Cerebellar nuclear complex (tissue), 1 donor: ENCODE data around the gene KCTD13.
"Not testable (repeated sequence)": the region's sequence is repeated elsewhere in the genome, so short reads cannot be mapped to it uniquely, and the experiment has no call there.

Source experiments
- DNase-seq, 2 experiments: peaks; one replicate each; lab custom pipeline; 2025; lab: John Stamatoyannopoulos, UW

The KCTD13 gene

DNA sequence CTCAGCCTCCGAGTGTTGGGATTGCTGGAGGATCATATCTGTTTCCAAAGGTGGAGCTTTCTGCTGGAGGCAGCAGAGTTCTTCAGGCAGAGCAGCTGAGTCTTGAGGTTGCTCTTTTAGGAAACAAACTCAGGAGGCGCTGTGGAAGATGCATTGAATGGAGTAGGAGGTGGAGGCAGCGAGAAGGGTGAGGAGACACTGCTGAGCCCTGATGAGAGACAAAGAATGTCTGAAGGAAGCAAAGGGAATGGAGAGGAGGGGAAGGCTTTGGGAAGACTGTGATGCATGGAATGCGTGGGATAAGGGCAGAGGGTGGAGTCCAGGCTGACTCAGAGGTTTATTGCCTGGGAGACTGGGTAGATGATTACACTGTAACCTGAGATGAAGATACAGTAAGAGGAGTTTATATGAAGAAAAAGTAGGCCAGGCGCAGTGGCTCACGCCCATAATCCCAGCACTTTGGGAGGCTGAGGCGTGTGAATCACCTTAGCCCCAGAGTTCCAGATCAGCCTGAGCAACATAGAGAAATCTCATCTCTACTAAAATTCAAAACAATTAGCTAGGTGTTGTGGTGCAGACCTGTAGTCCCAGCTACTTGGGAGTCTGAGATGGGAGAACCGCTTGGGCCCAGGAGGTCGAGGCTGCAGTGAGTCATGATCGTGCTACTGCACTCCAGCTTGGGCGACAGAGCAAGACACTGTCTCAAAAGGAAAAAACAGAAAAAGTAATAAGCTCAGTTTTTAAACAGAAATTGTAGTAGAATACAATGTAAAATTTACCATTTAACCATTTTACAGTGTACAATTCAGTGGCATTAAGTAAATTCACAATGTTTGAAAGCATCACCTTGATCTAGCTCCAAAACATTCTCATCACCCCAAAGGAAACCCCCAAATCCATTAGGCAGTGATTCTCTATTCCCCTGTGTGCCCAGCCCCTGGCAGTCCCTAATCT lies 18.1 kb upstream of the KCTD13 start:
- no peak for DNase-seq

DNA sequence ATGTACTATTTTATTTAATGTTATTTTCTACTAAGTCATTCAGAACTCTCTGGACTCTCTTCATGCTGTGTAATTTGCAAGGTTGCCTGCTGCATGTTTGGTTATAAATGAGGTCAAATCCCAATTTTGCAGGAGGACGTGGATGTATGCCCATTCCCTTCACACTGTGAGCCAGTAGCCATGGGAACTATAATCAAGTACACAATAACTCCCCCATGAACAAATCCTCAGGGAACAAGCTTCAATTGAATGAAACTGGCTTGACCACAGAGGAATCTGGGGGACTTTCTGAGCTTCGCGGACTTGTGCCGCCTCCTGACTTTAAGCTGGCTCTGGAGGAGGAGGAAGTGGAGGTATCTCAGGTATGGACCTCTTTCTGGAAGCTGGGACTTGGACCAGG lies 14.6 kb upstream of the KCTD13 start:
- DNase-seq, result no peak

DNA sequence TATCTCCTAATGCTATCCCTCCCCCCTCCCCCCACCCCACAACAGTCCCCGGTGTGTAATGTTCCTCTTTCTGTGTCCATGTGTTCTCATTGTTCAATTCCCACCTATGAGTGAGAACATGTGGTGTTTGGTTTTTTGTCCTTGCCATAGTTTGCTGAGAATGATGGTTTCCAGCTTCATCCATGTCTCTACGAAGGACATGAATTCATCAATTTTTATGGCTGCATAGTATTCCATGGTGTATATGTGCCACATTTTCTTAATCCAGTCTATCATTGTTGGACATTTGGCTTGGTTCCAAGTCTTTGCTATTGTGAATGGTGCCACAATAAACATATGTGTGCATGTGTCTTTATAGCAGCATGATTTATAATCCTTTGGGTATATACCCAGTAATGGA lies 5.7 kb upstream of the KCTD13 start:
- not testable (repeated sequence) for DNase-seq

DNA sequence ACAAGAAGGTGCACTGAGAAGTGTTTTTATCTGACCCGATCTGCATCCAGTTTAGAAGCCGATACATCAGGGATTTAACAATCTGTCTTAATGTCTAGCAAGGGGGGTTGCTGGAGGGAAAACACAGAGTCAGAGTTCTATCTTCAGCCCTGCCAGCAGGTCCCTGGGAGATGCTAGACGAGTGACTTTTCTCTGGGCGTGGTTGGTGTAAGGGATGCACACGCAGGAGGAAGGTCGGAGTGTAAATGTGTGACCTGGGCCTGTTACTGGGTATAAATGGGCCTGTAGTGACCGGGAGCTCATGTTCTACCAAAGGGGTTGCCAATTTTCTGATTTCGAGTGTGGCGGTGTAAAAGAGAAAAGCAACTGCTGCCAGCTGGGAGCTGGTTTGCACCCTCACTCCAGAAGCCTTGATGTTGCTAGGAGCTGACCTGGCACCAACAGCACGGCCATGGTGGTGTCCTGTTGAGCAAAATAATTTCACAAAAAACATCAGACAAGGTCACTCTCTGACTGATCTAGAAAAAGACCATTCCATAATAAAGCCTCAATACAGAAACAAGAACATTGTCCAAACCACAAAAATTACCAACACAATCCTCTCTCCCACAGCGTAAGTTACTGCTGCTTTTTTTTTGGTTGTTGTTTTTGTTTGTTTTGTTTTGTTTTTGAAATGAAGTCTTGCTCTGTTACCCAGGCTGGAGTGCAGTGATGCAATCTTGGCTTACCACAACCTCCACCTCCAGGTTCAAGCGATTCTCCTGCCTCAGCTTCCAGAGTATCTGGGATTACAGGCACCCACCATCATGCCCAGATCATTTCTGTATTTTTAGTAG lies 1.3 kb upstream of the KCTD13 start:
- DNase-seq, result no peak

DNA sequence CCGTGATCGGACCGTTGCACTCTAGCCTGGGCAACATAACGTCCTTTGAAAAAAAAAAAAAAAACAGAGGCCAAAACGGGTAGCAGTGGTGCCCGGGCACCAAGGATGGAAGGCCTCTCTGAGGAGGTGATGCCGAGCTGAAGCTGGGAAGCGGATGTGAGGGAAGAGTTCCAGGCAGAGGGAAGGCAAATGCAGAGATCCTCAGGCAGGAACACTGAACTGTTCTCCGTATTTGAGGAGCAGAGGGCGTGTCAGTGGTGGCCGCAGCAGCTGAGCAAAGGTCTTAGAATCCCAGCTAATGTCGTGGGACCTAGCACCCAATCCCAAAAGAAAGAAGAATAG lies 656 bp upstream of the KCTD13 start:
- peak in 1 of 2 experiments; percentile 7 for DNase-seq

DNA sequence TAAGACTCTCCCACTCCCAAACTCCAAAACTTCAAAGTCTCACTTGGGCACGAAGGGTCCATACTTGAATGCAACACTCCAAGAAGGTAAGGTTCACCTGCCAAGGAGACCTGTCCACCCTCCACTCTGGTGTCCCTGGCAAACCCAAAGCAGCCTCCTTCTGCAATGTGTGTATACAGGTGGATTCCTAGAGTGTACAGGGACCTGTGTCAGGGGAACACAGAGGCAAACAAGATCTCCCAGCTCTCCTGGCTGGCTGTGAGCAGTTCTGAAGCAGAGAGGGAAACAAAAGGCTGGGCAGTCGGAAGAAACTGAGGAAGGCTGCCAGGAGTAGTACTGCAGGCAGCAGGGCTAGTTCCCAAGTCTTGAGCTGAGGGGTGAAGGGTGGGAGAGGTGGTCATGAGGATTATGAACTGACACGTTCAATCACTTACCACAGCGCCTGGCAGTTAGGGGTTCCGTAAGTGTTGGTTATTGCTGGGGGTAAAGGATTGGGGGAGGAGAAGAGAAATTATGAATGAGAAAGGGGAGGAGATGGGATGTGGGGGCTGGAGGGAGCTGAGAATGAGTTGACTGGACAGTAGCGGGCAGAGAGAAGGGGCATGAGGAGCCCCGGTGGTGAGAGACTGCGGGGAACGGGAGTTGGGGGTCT lies 795 bp downstream of the KCTD13 start:
- DNase-seq, result no peak

DNA sequence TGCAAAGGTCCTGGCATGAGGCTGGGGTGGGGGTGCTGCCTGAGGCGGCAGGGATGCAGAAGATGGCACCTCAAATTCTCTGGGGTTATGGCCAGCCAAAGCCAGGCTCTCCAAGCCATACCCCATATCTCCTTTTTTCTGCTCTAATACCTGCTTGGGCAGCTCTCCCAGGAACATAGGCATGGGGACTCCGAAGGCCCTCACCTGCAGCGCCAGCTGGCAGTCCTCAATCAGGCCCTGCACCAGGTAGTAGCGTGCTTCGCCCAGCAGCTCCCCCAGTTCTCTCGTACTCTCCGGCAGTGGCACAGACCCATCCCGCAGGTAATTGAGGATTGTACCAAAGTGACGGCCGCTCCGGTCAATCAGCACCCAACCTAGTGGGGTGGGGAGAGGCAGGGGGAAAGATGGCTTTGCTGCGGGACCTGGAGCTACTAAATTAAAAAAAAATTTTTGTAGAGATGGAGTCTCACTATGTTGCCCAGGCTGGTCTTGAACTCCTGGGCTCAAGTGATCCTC lies 3.0 kb downstream of the KCTD13 start:
- DNase-seq, result no peak

DNA sequence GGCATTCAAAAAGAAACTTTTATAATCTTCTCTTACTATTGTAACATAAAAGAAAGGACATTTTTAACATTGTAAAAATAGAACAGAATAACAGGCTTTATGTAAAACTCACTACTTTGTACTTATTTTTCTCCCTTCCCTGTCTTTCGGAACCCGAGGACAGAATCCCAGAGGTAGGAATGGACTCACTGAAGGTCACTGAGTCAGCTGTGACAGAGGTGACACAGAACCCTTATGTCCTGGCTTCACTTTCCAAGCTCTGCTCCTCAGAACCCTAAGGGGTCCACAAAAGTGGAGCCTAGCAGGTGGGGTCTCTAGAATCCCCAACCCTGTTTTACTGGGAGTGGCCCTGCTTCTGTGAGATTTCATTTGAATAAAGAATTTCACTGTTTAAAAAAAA lies 3.7 kb downstream of the KCTD13 start:
- no peak for DNase-seq

DNA sequence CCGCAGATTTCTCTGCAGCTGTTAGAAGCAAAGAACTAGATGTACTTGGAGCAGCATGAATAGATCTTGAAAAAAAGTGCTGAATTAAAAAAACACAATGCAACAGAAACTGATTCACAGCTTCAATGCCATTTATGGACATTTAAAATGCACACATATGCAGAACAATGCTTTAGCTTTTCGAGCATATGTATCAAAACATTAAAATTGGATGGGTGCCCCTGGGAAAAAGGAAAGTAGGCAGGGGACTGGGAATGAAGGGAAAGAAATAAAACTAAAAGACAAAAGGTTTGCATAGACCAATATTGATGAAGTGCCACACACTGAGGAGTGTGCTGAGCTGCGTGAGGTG lies 5.0 kb downstream of the KCTD13 start:
- DNase-seq, result no peak

DNA sequence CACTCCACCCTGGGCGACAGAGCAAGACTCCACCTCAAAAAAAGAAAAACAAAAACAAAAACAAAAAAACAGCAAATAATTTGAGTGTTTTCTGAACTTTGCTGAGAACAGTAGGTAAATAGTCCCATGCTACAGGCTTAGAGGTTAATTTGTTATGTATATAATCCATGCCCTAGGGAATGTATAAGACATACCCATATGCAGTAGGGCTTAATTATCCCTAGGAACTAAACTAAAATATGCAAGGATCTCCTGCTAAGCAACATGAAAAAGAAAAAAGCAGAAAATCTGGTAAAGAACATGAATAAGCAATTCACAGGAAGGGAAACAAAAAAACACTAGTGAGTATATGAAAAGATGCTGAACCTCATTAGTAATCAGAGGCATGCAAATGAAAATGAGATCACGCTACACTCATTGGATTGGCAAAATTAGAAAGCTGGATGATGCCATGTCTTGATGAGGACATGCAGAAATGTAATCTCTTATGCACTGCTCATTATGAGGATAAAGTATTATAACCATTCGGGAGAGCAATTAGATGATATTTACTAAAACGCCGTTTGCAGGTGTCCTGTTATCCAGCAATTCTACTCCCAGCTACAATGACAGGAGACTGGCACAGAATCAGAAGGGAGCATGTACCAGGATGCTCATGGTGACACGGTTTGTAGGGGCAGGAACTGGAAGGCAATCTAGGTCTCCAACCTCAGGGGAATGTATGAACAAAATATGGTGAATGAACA lies 5.6 kb downstream of the KCTD13 start:
- no peak for DNase-seq

DNA sequence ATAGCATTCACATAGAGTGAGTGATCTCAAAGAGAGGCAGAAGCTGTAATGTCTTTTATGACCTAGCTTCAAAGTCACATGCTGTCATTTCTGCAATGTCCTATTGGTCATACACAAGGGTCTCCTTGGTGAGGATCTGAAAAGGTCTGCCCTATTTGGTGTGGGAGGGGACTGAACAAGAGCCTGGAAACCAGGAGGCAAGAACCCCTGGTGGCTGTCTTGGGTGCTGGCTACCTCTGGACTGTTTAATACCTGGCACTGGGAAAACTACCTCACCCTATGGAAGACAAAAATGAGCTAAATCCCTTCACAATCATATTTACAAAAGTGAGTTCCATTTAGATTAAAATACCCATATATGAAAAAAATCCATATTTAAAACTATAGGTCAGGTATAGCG lies 9.0 kb downstream of the KCTD13 start:
- DNase-seq, result no peak

DNA sequence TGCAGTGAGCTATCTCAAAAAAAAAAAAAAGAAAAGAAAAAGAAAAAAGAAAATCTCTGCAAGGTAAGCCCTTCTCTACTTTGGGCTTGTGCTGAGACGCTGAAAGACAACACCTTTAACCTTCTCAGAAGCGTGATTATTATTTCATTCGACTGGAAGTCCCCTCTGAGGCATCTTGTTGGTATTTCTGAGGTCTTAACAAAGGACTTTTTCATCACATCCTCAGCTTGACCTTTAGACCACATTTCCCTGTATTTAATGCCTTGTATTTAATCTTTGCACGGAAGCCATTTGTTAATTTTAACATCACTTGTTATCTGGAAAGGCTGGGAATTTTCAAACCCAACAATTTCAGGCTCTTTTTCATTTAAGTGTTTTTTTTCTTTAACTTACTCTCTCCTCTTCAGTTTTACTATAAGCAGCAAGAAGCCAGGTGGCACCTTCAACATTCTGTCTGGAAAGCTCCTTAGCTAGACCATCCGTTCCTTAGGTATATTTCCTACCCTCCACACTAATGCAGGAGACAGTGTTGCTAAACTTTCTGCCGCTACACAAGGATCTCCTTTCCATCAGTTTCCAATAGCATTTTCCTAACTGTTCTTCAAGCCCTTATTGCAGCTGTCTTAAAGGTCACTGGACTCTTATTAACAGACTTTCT lies 10.3 kb downstream of the KCTD13 start:
- no peak for DNase-seq

DNA sequence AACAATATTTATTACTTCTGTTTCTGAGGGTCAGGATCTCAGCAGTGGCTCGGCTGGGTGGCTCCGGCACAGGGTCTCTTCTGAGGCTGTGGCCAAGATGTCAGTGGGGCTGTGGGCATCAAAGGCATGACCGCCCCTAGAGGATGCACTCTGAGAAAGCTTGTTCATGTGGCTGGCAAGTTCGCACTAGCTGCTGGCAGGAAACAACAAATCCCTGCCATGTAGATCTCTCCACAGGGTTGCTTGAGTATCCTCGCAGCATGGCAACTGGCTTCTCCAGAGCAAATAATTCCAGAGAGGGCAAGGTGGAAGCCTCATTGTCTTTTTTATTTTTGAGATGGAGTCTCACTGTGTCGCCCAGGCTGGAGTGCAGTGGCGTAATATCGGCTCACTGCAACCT lies 12.5 kb downstream of the KCTD13 start:
- no peak for DNase-seq

DNA sequence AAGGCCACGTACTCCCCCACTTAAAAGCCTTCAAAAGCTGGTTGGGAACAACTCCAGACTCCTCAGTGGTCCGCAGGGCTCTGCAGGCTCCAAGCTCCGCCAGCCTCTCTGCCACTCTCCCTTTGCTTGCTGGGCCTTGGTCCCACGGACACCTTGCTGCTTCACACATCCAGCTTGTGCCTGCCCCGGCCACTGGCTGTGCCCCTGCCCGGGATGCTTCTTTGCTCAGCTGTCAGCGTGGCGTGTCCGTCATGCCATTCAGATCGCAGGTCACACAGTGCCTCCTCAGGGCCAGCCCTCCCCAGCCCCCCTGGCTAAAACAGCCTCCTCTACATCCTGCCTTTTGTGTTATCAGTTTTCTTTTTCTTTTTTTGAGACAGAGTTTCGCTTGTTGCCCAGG lies 13.9 kb downstream of the KCTD13 start:
- DNase-seq, result no peak

DNA sequence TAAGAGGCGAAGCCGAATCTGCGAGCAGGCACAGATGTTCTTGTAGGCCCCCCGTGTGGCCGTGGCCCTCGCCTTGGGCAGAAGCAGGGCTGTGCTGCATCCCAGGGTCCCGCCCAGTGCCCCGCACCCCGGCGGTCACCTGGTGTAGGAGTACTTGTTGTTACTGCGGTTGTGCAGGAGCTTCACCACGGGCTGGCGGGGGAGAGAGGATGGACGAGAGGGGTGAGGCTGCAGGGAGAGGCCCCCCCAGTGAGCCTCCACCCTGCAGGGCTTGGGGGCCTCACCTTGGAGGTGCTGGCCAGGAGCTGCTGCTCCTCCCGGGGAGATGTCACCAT lies 14.4 kb downstream of the KCTD13 start:
- no peak for DNase-seq

DNA sequence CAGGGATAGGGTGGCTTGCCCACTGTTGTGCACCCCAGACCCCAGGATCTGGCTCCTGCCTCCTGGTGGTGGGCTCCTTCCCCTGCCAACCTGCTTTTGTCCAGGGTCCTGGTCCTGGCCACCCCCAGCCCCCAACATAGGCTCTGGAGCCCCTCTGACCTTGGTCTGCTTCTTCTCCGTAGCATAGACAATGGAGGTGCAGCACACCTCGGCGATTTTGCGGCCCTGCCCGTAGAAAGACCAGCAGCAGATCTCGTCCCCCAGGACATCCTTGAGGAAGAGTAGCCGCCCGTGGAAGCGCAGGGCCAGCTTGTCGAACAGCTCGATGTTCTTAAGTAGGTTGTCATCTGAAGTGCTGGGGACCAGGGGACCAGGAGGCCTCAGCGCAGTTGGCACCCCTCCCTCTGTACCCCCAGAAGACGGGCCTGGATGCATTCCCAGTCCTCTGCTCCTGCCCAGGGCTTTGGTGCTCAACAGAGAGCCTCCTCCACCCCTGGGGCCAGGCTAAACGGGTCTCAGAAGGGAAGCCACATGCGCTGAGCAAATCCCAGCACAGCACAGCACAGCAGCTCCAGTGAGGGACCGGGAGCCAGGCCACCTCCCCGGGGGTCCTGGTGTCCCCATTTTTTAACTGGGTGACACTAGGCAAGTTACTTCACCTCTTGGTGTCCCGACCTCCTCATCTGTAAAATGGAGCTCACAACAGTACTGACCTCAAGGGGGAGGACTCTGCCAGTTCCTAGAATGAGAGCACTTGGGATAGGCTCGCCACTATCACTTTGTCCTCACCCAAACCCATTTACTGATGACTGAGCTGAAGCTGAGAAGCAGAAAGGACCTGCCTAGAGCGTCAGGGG lies 15.0 kb downstream of the KCTD13 start:
- DNase-seq, result no peak

DNA sequence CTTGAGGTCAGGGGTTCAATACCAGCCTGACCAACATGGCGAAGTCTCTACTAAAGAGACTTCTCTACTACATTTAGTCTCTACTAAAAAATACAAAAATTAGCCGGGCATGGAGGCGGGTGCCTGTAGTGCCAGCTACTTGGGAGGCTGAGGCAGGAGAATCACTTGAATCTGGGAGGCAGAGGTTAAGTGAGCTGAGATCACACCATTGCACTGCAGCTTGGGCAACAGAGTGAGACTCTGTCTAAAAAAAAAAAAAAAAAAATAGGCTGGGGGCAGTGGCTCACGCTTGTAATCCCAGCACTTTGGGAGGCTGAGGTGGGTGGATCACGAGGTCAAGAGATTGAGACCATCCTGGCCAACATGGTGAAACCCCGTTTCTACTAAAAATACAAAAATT lies 16.2 kb downstream of the KCTD13 start:
- DNase-seq, result not testable (repeated sequence)

DNA sequence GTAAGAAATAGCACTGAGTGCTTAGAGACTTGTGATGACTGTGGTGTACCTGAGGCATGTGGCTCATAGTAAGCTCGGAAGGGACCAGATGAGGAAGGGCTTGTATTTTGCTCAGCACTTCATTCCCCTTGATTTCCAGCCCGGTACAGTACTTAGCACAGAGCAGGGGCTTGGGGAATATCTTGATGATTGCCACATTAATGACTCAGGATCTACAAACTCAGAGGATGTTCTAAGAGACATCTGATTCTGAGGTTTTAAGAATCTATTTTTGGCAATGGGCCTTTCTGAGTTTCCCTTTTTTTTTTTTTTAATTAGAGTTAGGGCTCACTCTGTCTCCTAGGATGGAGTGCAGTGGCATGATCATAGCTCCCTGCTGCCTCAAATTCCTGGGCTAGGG lies 16.6 kb downstream of the KCTD13 start:
- no peak for DNase-seq

DNA sequence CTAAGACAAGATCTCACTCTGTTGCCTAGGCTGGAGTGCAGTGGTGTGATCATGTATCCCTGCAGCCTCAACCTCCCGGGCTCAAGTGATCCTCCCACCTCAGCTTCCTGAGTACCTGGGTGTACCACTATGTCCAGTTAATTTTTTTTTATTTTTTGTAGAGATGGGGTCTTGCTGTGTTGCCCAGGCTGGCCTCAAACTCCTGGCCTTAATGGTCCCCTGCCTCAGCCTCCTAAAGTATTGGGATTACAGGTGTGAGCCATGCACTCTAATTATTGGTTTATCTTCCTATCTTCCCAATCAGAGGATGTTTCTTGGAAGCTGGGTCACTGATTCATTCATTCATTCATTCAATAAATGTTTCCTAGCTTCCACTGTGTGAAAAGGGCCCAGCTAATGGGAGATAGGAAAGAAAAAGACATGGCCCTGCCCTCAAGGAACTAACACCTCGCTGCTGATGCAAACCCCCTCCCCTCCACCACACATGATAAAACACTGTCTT lies 17.3 kb downstream of the KCTD13 start:
- DNase-seq, result no peak

DNA sequence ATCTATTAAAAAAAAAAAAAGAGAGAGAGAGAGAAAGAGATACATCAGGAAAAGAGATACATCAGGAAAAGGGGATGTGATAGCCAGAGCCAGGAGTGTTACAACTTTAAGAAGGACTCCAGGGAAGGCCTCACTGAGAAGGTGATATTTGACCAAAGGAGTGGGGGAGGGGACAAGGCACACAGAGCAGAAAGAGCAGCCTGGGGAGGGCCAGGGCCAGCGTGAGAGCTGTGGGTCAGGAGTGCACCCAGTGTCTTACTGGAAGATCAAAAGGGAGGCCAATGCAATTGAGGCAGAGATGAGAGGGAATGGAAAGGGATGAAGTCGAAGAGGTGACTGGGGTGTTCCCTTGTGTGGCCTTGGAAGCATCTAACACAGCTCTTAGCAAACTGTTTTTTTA lies 18.1 kb downstream of the KCTD13 start:
- no peak for DNase-seq
